ENCODE data around the gene RYR1. TPM values are rescaled to one million over a fixed set of nuclear protein-coding genes. Genes with fewer than 3 reads are reported as not detected.

The RYR1 gene
- total RNA-seq, 4 donors from 2014 or later = 0.54 to 1.6 (median 0.61) TPM

GRCh38 chr19:38580080-38580479, 146.6 kb downstream of the RYR1 start:
- Histone ChIP-seq H3K4me3 (replicated peaks in 1 of 3) (no peak overlapping the region), H3K27me3 (no peaks in the 10 kb centered on the region), H3K36me3 (no peaks in the 10 kb centered on the region), H3K27ac (no peak overlapping the region), H3K9me3 (no peaks in the 10 kb centered on the region), H3K4me1 (no peaks in the 10 kb centered on the region)
- DNase-seq = no peak
- intact Hi-C loops (cut with DNase I) = no loop called here
- TF ChIP-seq CTCF (IDR thresholded peaks at IDR 0.05) = no peak
- 94 to 95% methylated on average over 14 to 15 of the region's 15 CpGs for WGBS, 2 donors

GRCh38 chr19:38583219-38583984, 149.9 kb downstream of the RYR1 start:
- no peaks in the 10 kb centered on the region for H3K9me3 ChIP-seq
- H3K36me3 ChIP-seq = no peaks in the 10 kb centered on the region
- no peak for DNase-seq
- H3K4me1 ChIP-seq = no peaks in the 10 kb centered on the region
- H3K4me3 ChIP-seq (replicated peaks in 1 of 3) = no peak overlapping the region
- TF ChIP-seq CTCF (IDR thresholded peaks at IDR 0.05) (no peak), POLR2A (IDR thresholded peaks at IDR 0.05) (no peak)
- intact Hi-C loops (cut with DNase I) = no loop called here
- WGBS, 2 donors = 88 to 90% methylated on average over 14 of the region's 14 CpGs
- no peak overlapping the region for H3K27ac ChIP-seq
- no peaks in the 10 kb centered on the region for H3K27me3 ChIP-seq

- 83 to 91% methylated on average over 4 of the region's 4 CpGs for WGBS, 2 donors
- no peak for DNase-seq
These were observed 150.5 kb downstream of the RYR1 start for GRCh38 chr19:38583985-38584305.

DNA sequence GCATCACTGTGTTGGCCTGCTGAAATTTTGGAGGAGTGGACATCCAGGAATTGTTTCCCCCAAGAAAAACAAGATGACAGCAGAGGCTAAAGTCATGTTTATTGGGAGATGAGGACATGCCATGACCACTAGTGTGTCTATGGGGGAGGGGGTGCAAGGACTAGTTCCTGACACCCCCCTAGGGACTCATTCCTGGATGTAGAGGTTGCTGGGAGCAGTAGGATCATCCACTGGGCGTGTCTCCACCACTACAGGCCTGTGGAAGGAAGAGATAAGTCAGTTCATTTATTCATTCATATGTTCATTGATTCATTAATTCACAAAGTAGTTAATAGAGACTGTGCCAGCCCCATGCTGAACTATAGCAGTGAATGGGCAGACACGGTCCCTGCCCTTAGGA, 154.1 kb downstream of the RYR1 start:
- Histone ChIP-seq H3K9me3 (no peaks in the 10 kb centered on the region), H3K27me3 (no peaks in the 10 kb centered on the region), H3K36me3 (no peaks in the 10 kb centered on the region), H3K4me3 (replicated peaks in 1 of 3) (no peak overlapping the region), H3K27ac (no peak overlapping the region), H3K4me1 (no peaks in the 10 kb centered on the region)
- 93 to 100% methylated on average over 2 of the region's 2 CpGs for WGBS, 2 donors
- DNase-seq = no peak
- intact Hi-C loops (cut with DNase I) = no loop called here
- TF ChIP-seq POLR2A (IDR thresholded peaks at IDR 0.05) (no peak), CTCF (IDR thresholded peaks at IDR 0.05) (no peak)

More at GRCh38 chr19:38583985-38584305, 150.5 kb downstream of the RYR1 start:
- H3K4me3 ChIP-seq (replicated peaks in 1 of 3) = no peak overlapping the region
- H3K27ac ChIP-seq = no peak overlapping the region
- no peaks in the 10 kb centered on the region for H3K36me3 ChIP-seq
- intact Hi-C loops (cut with DNase I) = no loop called here
- no peaks in the 10 kb centered on the region for H3K27me3 ChIP-seq
- TF ChIP-seq POLR2A (IDR thresholded peaks at IDR 0.05) (no peak), CTCF (IDR thresholded peaks at IDR 0.05) (no peak)
- no peaks in the 10 kb centered on the region for H3K9me3 ChIP-seq
- H3K4me1 ChIP-seq = no peaks in the 10 kb centered on the region

DNA sequence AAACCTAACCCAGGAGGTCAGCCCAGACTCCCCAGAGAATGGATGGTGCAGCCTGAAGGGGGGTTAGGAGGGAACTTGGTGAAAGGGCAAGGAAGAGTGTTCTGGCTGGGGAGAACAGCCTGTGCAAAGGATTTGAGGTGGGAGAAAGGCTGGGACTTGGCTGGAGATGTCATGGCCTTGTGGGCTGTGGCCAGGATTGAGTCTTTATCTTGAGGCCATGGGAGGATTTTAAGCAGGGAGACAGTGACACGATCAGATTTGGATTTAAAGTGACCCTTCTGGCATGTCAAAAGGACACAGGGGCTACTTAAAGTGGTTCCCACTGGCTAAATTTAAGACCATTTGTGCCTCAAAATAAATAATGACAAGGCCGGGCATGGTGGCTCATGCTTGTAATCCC, 154.6 kb downstream of the RYR1 start:
- intact Hi-C loops (cut with DNase I) = no loop called here
- TF ChIP-seq CTCF (IDR thresholded peaks at IDR 0.05) = no peak
- no peak for TF ChIP-seq POLR2A (IDR thresholded peaks at IDR 0.05)
- Histone ChIP-seq H3K4me3 (replicated peaks in 1 of 3) (no peak overlapping the region), H3K27ac (no peak overlapping the region), H3K36me3 (no peaks in the 10 kb centered on the region), H3K9me3 (no peaks in the 10 kb centered on the region), H3K4me1 (no peaks in the 10 kb centered on the region), H3K27me3 (no peaks in the 10 kb centered on the region)
- WGBS, 2 donors = 64 to 77% methylated on average over 2 of the region's 2 CpGs
- no peak for DNase-seq

Measured in thyroid gland (tissue), 4 donors.